Adipose tissue (tissue), 3 donors: Measurements from ENCODE around the gene PSMB7. TPM values are rescaled to one million over a fixed set of nuclear protein-coding genes. Genes with fewer than 3 reads are reported as not detected.

Source experiments
- polyA plus RNA-seq, 3 donors: library from polyadenylated mRNA; stranded (reverse); fragments of 200-250 nt; gene quantifications; one replicate each; pipeline ENCODE4 v1.2.3, GENCODE V29; 2013
- donor health status: healthy with polysubstance abuse.
- donor health status: Bipolar disorder and iron deficiency.
- donor health status: healthy.

PSMB7 gene
- polyA plus RNA-seq, 3 donors: 133 to 197 (median 137) TPM

Other genes with a start within 250 kb of the PSMB7 start
- 10 to 100 TPM; 15.8 to 24.6 (median 18.3) TPM for gene NEK6, start 157.5 kb downstream of the PSMB7 start, polyA plus RNA-seq
- gene ADGRD2, start 35.0 kb upstream of the PSMB7 start, polyA plus RNA-seq: not detected
- gene NR5A1, start 92.0 kb upstream of the PSMB7 start, polyA plus RNA-seq: under 1 TPM in 1 of 3 donors, not detected in 2; 0.03 TPM